HCT116 (cell line): Measurements from ENCODE around the gene NET1. TPM values are rescaled to one million over a fixed set of nuclear protein-coding genes. Genes with fewer than 3 reads are reported as not detected.

Experiments
- ATAC-seq: fragments of 200-7000 bp; cut with Tn5 transposase; 2 replicates; pipeline ENCODE4 v1.9.1; 2020; ENCODE audit warnings: mild to moderate bottlenecking, moderate library complexity
- BruUV-seq: library from RNA; stranded (reverse); fragments of 400-500 nt; replicated peaks from 2 replicates; lab custom pipeline; 2021; lab: Mats Ljungman, UMichigan
- CTCF ChIA-PET: fragments of 300-600 bp; sonication (Branson Sonifier 250); formaldehyde crosslinking; loops from one replicate; lab custom pipeline; 2021; ENCODE audit warnings: antibody characterized with exemption; lab: Charles Lee
- POLR2A ChIA-PET: fragments of 300-600, 350-600 bp; sonication (Branson Sonifier 250); formaldehyde crosslinking; loops from one replicate; lab custom pipeline; 2021; ENCODE audit warnings: antibody characterized with exemption; lab: Charles Lee
- RAD21 ChIA-PET, 2 experiments: fragments of 300-600 bp; sonication (Branson Sonifier 250); formaldehyde crosslinking; loops; one replicate each; lab custom pipeline; 2023; ENCODE audit warnings: low total read pairs in 2 of 2; ENCODE audit not compliant: uncharacterized antibody in 2 of 2, unreplicated experiment in 2 of 2, low non-redundant PET in 1 of 2; lab: Charles Lee
- DNase-seq: peaks from one replicate; pipeline ENCODE4 v3.0.0-alpha.2; 2010; ENCODE audit warnings: low read depth, low spot score
- H2AFZ ChIP-seq: fragments of 200-600 bp; shearing (Covaris generic), sonication (generic); 2 replicates; pipeline ENCODE4 v1.6.1; 2017; ENCODE audit warnings: low read depth, mixed run types, mixed read lengths, antibody characterized with exemption, low read length; ENCODE audit not compliant: poor library complexity, severe bottlenecking
- H3K27ac ChIP-seq: 2 replicates; pipeline ENCODE4 v1.5.1; 2012; ENCODE audit warnings: low read depth, low read length
- H3K27me3 ChIP-seq: fragments of 200-600 bp; sonication (generic); 2 replicates; pipeline ENCODE4 v1.6.1; 2016; ENCODE audit warnings: mixed run types, low read length, mixed read lengths; ENCODE audit not compliant: insufficient read depth
- H3K36me3 ChIP-seq, 2 experiments: fragments of 200-500 bp in 1 of 2; fragments of 200-600 bp in 1 of 2; sonication (Bioruptor generic) in 1 of 2; sonication (generic) in 1 of 2; 2 replicates each; pipeline versions ENCODE4 v1.5.1 to v1.6.1; 2014 to 2016; ENCODE audit warnings: low read length in 2 of 2, inconsistent platforms in 1 of 2, mixed read lengths in 1 of 2, mixed run types in 1 of 2; ENCODE audit not compliant: insufficient read depth in 2 of 2, control insufficient read depth in 1 of 2
- H3K4me1 ChIP-seq, 2 experiments: fragments of 200-600 bp in 1 of 2; sonication (generic) in 1 of 2; 2 replicates each; pipeline versions ENCODE4 v1.5.1 to v1.6.1; 2012 to 2017; ENCODE audit warnings: low read length in 2 of 2, inconsistent platforms in 1 of 2, mild to moderate bottlenecking in 1 of 2, mixed read lengths in 1 of 2, mixed run types in 1 of 2, moderate library complexity in 1 of 2; ENCODE audit not compliant: insufficient read depth in 2 of 2, control insufficient read depth in 1 of 2
- H3K4me2 ChIP-seq: fragments of 200-600 bp; sonication (generic); 2 replicates; pipeline ENCODE4 v1.6.1; 2017; ENCODE audit warnings: mixed run types, low read length, mixed read lengths
- H3K4me3 ChIP-seq, 2 experiments: fragments of 200-600 bp in 1 of 2; sonication (generic) in 1 of 2; replicated peaks in 1 of 2; 2 replicates each; pipeline ENCODE4 v1.5.1; 2011 to 2016; ENCODE audit warnings: low read length in 2 of 2, control low read depth in 1 of 2, low read depth in 1 of 2, mild to moderate bottlenecking in 1 of 2, mixed read lengths in 1 of 2, mixed run types in 1 of 2
- H3K79me2 ChIP-seq: fragments of 200-600 bp; sonication (generic); 2 replicates; pipeline ENCODE4 v1.6.1; 2017; ENCODE audit warnings: mild to moderate bottlenecking, mixed run types, low read length, moderate library complexity, mixed read lengths; ENCODE audit not compliant: insufficient read depth
- H3K9ac ChIP-seq: fragments of 200-600 bp; sonication (generic); 2 replicates; pipeline ENCODE4 v1.6.1; 2016; ENCODE audit warnings: low read length, mixed read lengths
- H3K9me2 ChIP-seq: fragments of 200-600 bp; sonication (generic), shearing (Covaris generic); 2 replicates; pipeline ENCODE4 v1.6.1; 2017; ENCODE audit warnings: mixed run types, mild to moderate bottlenecking, moderate library complexity; ENCODE audit not compliant: insufficient read depth
- H3K9me3 ChIP-seq, 2 experiments: fragments of 200-500 bp in 1 of 2; fragments of 200-600 bp in 1 of 2; sonication (Bioruptor generic) in 1 of 2; sonication (generic) in 1 of 2; 2 replicates each; pipeline ENCODE4 v1.6.1; 2014 to 2017; ENCODE audit warnings: low read length in 2 of 2, mixed read lengths in 2 of 2, inconsistent platforms in 1 of 2, low read depth in 1 of 2, mild to moderate bottlenecking in 1 of 2, mixed run types in 1 of 2, moderate library complexity in 1 of 2; ENCODE audit not compliant: control insufficient read depth in 1 of 2, insufficient read depth in 1 of 2
- H4K20me1 ChIP-seq: fragments of 200-600 bp; sonication (generic), shearing (Covaris generic); 2 replicates; pipeline ENCODE4 v1.6.1; 2017; ENCODE audit warnings: mixed run types, mild to moderate bottlenecking, moderate library complexity; ENCODE audit not compliant: insufficient read depth
- CBX3 ChIP-seq: IDR thresholded peaks from 2 replicates; pipeline ENCODE4 v1.6.1; 2012; ENCODE audit warnings: low read depth
- ELF1 ChIP-seq: IDR thresholded peaks from 2 replicates; pipeline ENCODE4 v1.6.1; 2012; ENCODE audit warnings: low read depth, borderline replicate concordance
- FOSL1 ChIP-seq: IDR thresholded peaks from 2 replicates; pipeline ENCODE4 v1.6.1; 2012; ENCODE audit warnings: low read depth
- JUND ChIP-seq: IDR thresholded peaks from 2 replicates; pipeline ENCODE4 v1.6.1; 2012
- MAX ChIP-seq: IDR thresholded peaks from 2 replicates; pipeline ENCODE4 v1.6.1; 2012
- POLR2AphosphoS5 ChIP-seq: IDR thresholded peaks from 2 replicates; pipeline ENCODE4 v1.6.1; 2011; ENCODE audit warnings: mild to moderate bottlenecking, low read depth, low read length, moderate library complexity
- RAD21 ChIP-seq: IDR thresholded peaks from 2 replicates; pipeline ENCODE4 v1.6.1; 2012; ENCODE audit warnings: low read depth, mild to moderate bottlenecking
- REST ChIP-seq: IDR thresholded peaks from 2 replicates; pipeline ENCODE4 v1.6.1; 2012; ENCODE audit warnings: low read depth
- SIN3A ChIP-seq: IDR thresholded peaks from 2 replicates; pipeline ENCODE4 v1.6.1; 2012; ENCODE audit warnings: low read depth
- SP1 ChIP-seq: IDR thresholded peaks from 2 replicates; pipeline ENCODE4 v1.6.1; 2012; ENCODE audit warnings: low read depth
- YY1 ChIP-seq: IDR thresholded peaks from 2 replicates; pipeline ENCODE4 v1.6.1; 2011; ENCODE audit warnings: low read length, low read depth, moderate library complexity, mild to moderate bottlenecking; ENCODE audit not compliant: insufficient replicate concordance; ENCODE audit errors: extremely low read depth
- intact Hi-C: fragments of 100-400 bp; cut with micrococcal nuclease; formaldehyde crosslinking; loops from 2 replicates; pipeline ENCODE4 v1.10.0; 2022
- total RNA-seq: library from RNA; stranded (reverse); gene quantifications from one replicate; pipeline ENCODE4 v1.2.1, GENCODE V29; 2021; ENCODE audit not compliant: unreplicated experiment
- TF ChIP-seq, protein P1 (sequence below): IDR thresholded peaks from 2 replicates; pipeline ENCODE4 v1.6.1; 2011; ENCODE audit warnings: mild to moderate bottlenecking, low read length, moderate library complexity; ENCODE audit not compliant: insufficient replicate concordance; ENCODE audit errors: extremely low read depth
- TF ChIP-seq, protein P2 (sequence below), 3 experiments: fragments of 200-600 bp in 1 of 3; sonication (generic) in 1 of 3; IDR thresholded peaks in 2 of 3; conservative IDR thresholded peaks in 1 of 3; 2 replicates each; pipeline ENCODE4 v1.5.1; 2012 to 2017; ENCODE audit warnings: low read depth in 2 of 3, low read length in 2 of 3, antibody characterized with exemption in 1 of 3, borderline replicate concordance in 1 of 3, control low read depth in 1 of 3, mild to moderate bottlenecking in 1 of 3, mixed read lengths in 1 of 3, mixed run types in 1 of 3, moderate library complexity in 1 of 3; ENCODE audit not compliant: insufficient read depth in 1 of 3

NET1 gene
- total RNA-seq, 1 experiment from 2014 or later: 51.2 TPM

DNA sequence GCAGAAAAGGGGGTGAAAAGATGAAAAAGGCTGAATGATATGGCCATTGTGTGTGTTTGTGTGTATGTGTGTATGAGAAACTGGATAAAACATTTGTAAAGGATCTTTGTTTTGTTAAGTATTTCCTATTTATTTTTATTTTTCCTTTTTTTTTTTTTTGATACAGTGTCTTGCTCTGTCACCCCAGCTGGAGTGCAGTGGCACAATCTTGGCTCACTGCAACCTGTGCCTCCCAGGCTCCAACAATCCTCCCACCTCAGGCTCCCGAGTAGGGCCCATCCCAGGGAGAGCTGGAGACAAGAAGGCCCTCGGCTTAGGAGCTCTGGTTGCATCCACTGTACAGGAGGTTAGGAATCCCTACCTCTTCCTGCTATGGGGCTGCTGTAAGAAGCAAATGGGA lies 93.9 kb downstream of the NET1 start:
- intact Hi-C loops: no loop called here
- H3K27me3 ChIP-seq: peaks cover 22% of the 10 kb centered on the region; the same call in 1 of the 2 replicates
- ChIA-PET POLR2A (no interaction called here), CTCF (no interaction called here), RAD21 (no interaction called here)
- H3K9ac ChIP-seq: no peak overlapping the region
- ATAC-seq (no peak), DNase-seq (no peak)
- H3K4me3 ChIP-seq: no peak overlapping the region
- no peaks in the 10 kb centered on the region for H3K9me3 ChIP-seq
- H3K4me1 ChIP-seq: peaks cover 0 to 3% of the 10 kb centered on the region in 2 experiments; a peak in 1 of 4 replicates
- no peaks in the 10 kb centered on the region for H4K20me1 ChIP-seq
- no TSS peak for BruUV-seq
- H3K27ac ChIP-seq: no peak overlapping the region
- no peaks in the 10 kb centered on the region for H3K36me3 ChIP-seq
- H3K9me2 ChIP-seq: no peaks in the 10 kb centered on the region
- H3K79me2 ChIP-seq: no peaks in the 10 kb centered on the region
- H3K4me2 ChIP-seq: no peak overlapping the region
- no peak overlapping the region for H2AFZ ChIP-seq
- TF ChIP-seq ELF1: no peak
- no peak for TF ChIP-seq CBX3
- TF ChIP-seq, protein P1, sequence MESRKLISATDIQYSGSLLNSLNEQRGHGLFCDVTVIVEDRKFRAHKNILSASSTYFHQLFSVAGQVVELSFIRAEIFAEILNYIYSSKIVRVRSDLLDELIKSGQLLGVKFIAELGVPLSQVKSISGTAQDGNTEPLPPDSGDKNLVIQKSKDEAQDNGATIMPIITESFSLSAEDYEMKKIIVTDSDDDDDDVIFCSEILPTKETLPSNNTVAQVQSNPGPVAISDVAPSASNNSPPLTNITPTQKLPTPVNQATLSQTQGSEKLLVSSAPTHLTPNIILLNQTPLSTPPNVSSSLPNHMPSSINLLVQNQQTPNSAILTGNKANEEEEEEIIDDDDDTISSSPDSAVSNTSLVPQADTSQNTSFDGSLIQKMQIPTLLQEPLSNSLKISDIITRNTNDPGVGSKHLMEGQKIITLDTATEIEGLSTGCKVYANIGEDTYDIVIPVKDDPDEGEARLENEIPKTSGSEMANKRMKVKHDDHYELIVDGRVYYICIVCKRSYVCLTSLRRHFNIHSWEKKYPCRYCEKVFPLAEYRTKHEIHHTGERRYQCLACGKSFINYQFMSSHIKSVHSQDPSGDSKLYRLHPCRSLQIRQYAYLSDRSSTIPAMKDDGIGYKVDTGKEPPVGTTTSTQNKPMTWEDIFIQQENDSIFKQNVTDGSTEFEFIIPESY: no peak
- no peak for TF ChIP-seq FOSL1
- no peak for TF ChIP-seq RAD21
- TF ChIP-seq, protein P2, sequence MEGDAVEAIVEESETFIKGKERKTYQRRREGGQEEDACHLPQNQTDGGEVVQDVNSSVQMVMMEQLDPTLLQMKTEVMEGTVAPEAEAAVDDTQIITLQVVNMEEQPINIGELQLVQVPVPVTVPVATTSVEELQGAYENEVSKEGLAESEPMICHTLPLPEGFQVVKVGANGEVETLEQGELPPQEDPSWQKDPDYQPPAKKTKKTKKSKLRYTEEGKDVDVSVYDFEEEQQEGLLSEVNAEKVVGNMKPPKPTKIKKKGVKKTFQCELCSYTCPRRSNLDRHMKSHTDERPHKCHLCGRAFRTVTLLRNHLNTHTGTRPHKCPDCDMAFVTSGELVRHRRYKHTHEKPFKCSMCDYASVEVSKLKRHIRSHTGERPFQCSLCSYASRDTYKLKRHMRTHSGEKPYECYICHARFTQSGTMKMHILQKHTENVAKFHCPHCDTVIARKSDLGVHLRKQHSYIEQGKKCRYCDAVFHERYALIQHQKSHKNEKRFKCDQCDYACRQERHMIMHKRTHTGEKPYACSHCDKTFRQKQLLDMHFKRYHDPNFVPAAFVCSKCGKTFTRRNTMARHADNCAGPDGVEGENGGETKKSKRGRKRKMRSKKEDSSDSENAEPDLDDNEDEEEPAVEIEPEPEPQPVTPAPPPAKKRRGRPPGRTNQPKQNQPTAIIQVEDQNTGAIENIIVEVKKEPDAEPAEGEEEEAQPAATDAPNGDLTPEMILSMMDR (IDR thresholded peaks at IDR 0.05 in 2 of 3, conservative IDR thresholded peaks at IDR 0.05 in 1 of 3; ENCODE audit: borderline replicate concordance in 1 of 3, insufficient read depth in 1 of 3, low read depth in 2 of 3, low read length in 2 of 3): no peak
- TF ChIP-seq MAX: no peak
- TF ChIP-seq SP1: no peak
- no peak for TF ChIP-seq YY1
- no peak for TF ChIP-seq SIN3A
- TF ChIP-seq REST: no peak
- no peak for TF ChIP-seq POLR2AphosphoS5
- no peak for TF ChIP-seq JUND
- TF ChIP-seq, all 23 proteins: peak for 0
